Transverse colon (tissue), 4 donors: ENCODE measurements around the gene MEF2A. TPM values are rescaled to one million over a fixed set of nuclear protein-coding genes. Genes with fewer than 3 reads are reported as not detected.

Experiments
- DNase-seq: peaks from one replicate; pipeline ENCODE4 v3.0.0-alpha.2; 2019
- H3K27ac ChIP-seq, 4 donors: fragments of 200-600 bp; sonication (generic); 2 replicates each; pipeline ENCODE4 v1.5.1; 2016 to 2018; ENCODE audit warnings: inconsistent platforms in 4 of 4
- H3K27me3 ChIP-seq: fragments of 200-600 bp; sonication (generic); 2 replicates; pipeline ENCODE4 v1.5.1; 2017; ENCODE audit warnings: inconsistent platforms
- H3K36me3 ChIP-seq, 4 donors: fragments of 200-600 bp; sonication (generic); 2 replicates each; pipeline ENCODE4 v1.5.1; 2017 to 2019; ENCODE audit warnings: inconsistent platforms in 4 of 4
- H3K4me1 ChIP-seq, 4 donors: fragments of 200-600 bp; sonication (generic); 2 replicates each; pipeline ENCODE4 v1.5.1; 2017 to 2020; ENCODE audit warnings: inconsistent platforms in 4 of 4
- H3K4me3 ChIP-seq, 4 donors: fragments of 200-600 bp; sonication (generic); 1 replicate in 1 of 4; 2 replicates in 3 of 4; pipeline versions ENCODE4 v1.5.1 to v1.6.1; 2017 to 2019; ENCODE audit warnings: inconsistent platforms in 4 of 4
- H3K9me3 ChIP-seq, 2 donors: fragments of 200-600 bp; sonication (generic); 2 replicates each; pipeline ENCODE4 v1.5.1; 2017 to 2019; ENCODE audit warnings: inconsistent platforms in 2 of 2
- CTCF ChIP-seq, 5 experiments: fragments of 200-600 bp in 3 of 5; fragments of 450-650 bp in 2 of 5; sonication (generic) in 3 of 5; IDR thresholded peaks; 1 replicate in 2 of 5; 2 replicates in 3 of 5; pipeline ENCODE4 v1.5.1; 2016 to 2017; ENCODE audit warnings: antibody characterized with exemption in 5 of 5, inconsistent platforms in 3 of 5, mild to moderate bottlenecking in 2 of 5, moderate library complexity in 1 of 5
- EP300 ChIP-seq: sonication (generic); formaldehyde crosslinking; IDR thresholded peaks from one replicate; pipeline ENCODE4 v1.6.1; 2017; ENCODE audit warnings: antibody characterized with exemption, low read depth
- POLR2A ChIP-seq: fragments of 450-650 bp; IDR thresholded peaks from one replicate; pipeline ENCODE4 v1.6.1; 2016; ENCODE audit warnings: antibody characterized with exemption, mild to moderate bottlenecking, moderate library complexity
- POLR2AphosphoS5 ChIP-seq, 3 donors: sonication (generic); formaldehyde crosslinking; IDR thresholded peaks; one replicate each; pipeline ENCODE4 v1.6.1; 2016; ENCODE audit warnings: antibody characterized with exemption in 3 of 3
- WGBS, 2 donors: methylation state at CpG; one replicate each; pipeline ENCODE4 v1.1.5; 2018; ENCODE audit warnings: low coverage in 1 of 2; 5-methylcytosine and 5-hydroxymethylcytosine counted together
- in situ Hi-C, 4 donors: fragments of 200-750 bp; cut with MboI; loops; one replicate each; pipeline versions ENCODE4 v1.15.0 to v1.15.1; 2017; ENCODE audit warnings: low sequenced_read_pairs in 3 of 4, low pct_ligation_motif_present in 1 of 4, low pct_unique_long_range_greater_than_20kb in 1 of 4
- intact Hi-C: fragments of 100-400 bp; cut with DNase I; formaldehyde crosslinking; loops from one replicate; pipeline ENCODE4 v1.15.1; 2023; ENCODE audit warnings: low total_unique reads
- total RNA-seq, 4 donors: library from RNA; depleted of rRNA; stranded (reverse); fragments of >200 nt; gene quantifications; one replicate each; pipeline ENCODE4 v1.1.0, GENCODE V29; 2016

Gene MEF2A
- total RNA-seq, 4 donors from 2014 or later = 37.4 to 62.5 (median 51.8) TPM

- Histone ChIP-seq H3K27ac (no peak overlapping the region), H3K36me3 (peaks cover 0 to 7% (median 0%) of the 10 kb centered on the region in 4 donors), H3K4me1 (peaks cover 0 to 37% (median 10%) of the 10 kb centered on the region in 4 donors), H3K4me3 (no peak overlapping the region), H3K9me3 (peaks cover 0 to 10% of the 10 kb centered on the region in 2 donors), H3K27me3 (no peaks in the 10 kb centered on the region)
- intact Hi-C loops = no loop called here
- in situ Hi-C loops = no loop called here
- TF ChIP-seq POLR2AphosphoS5 (IDR thresholded peaks at IDR 0.05) = no peak
- no peak for TF ChIP-seq CTCF (IDR thresholded peaks at IDR 0.05)
- no peak for TF ChIP-seq POLR2A
- TF ChIP-seq EP300 = no peak
- 92 to 94% methylated on average over 1 of the region's 1 CpG for WGBS, 2 donors
- no peak for DNase-seq
Measured at GRCh38 chr15:99586121-99586520, 20.3 kb downstream of the MEF2A start.

DNA sequence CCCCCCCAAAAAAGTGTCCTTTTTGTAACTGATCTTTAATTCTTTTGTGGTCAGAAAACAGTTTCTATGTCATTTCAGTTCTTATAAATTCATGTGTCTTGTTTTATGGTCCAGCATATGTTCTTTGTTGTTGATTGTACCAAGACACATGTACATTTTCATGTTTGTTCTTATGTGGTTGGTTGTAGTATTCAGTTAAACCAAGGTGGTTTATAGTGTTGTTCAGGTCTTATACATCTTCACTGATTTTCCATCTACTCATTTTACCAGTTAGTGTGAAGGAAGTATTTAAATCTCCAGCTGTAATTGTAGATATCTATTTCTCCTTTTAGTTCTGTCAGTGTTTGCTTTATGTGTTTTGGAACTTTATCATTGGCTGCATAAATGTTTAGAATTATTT is 24.0 kb downstream of the MEF2A start:
- in situ Hi-C loops (loop anchor here in 1 of 4 donors (10.0 kb wide), 1 partner anchor 75 kb away; no protein-coding TSS in a partner anchor), intact Hi-C loops (no loop called here)
- TF ChIP-seq POLR2A = no peak
- TF ChIP-seq CTCF (IDR thresholded peaks at IDR 0.05) = no peak
- TF ChIP-seq POLR2AphosphoS5 (IDR thresholded peaks at IDR 0.05) = no peak
- no peak for TF ChIP-seq EP300
- Histone ChIP-seq H3K9me3 (peaks cover 0 to 10% of the 10 kb centered on the region in 2 donors), H3K27me3 (no peaks in the 10 kb centered on the region), H3K27ac (no peak overlapping the region), H3K36me3 (peaks cover 0 to 7% (median 0%) of the 10 kb centered on the region in 4 donors), H3K4me3 (no peak overlapping the region), H3K4me1 (peaks cover 9 to 37% (median 23%) of the 10 kb centered on the region in 4 donors)
- DNase-seq = no peak

- intact Hi-C loops (no loop called here), in situ Hi-C loops (loop anchor here in 1 of 4 donors (10.0 kb wide), 1 partner anchor 74 kb away; no protein-coding TSS in a partner anchor)
- Histone ChIP-seq H3K36me3 (peaks cover 0 to 1% (median 0%) of the 10 kb centered on the region in 4 donors), H3K27me3 (no peaks in the 10 kb centered on the region), H3K4me3 (no peak overlapping the region), H3K9me3 (peaks cover 0 to 5% of the 10 kb centered on the region in 2 donors), H3K4me1 (peaks cover 9 to 41% (median 23%) of the 10 kb centered on the region in 4 donors), H3K27ac (no peak overlapping the region)
- no peak for DNase-seq
- TF ChIP-seq POLR2AphosphoS5 (IDR thresholded peaks at IDR 0.05) = no peak
- no peak for TF ChIP-seq POLR2A
- no peak for TF ChIP-seq EP300
- TF ChIP-seq CTCF (IDR thresholded peaks at IDR 0.05) = no peak
- 81 to 93% methylated on average over 2 of the region's 2 CpGs for WGBS, 2 donors
Measured at GRCh38 chr15:99590913-99591646, 25.3 kb downstream of the MEF2A start.

- in situ Hi-C loops = loop anchor here in 1 of 4 donors (10.0 kb wide), 1 partner anchor 73 kb away; no protein-coding TSS in a partner anchor
- DNase-seq = no peak
- no peak overlapping the region for H3K27ac ChIP-seq
- 75 to 88% methylated on average over 6 of the region's 6 CpGs for WGBS, 2 donors
- H3K9me3 ChIP-seq = no peaks in the 10 kb centered on the region
- H3K36me3 ChIP-seq = no peaks in the 10 kb centered on the region
- no peak overlapping the region for H3K4me3 ChIP-seq
- H3K4me1 ChIP-seq = peaks cover 9 to 41% (median 23%) of the 10 kb centered on the region in 4 donors
- intact Hi-C loops = no loop called here
- no peaks in the 10 kb centered on the region for H3K27me3 ChIP-seq
- TF ChIP-seq POLR2A (no peak), CTCF (IDR thresholded peaks at IDR 0.05) (no peak), EP300 (no peak), POLR2AphosphoS5 (IDR thresholded peaks at IDR 0.05) (no peak)
Measured at GRCh38 chr15:99592145-99592791, 26.5 kb downstream of the MEF2A start.
